Activated CD4-positive, alpha-beta T cell treated with anti-CD3 and anti-CD28 coated beads, Interleukin-2, amount 50 U/mL, for 16 hours (primary cell): ENCODE measurements around the gene LGALS12.
A peak's percentile ranks its signal among the peaks of the same experiment; 100 is the strongest.

Experiments
- DNase-seq: peaks from one replicate; pipeline ENCODE4 v3.0.0-alpha.2; 2020

Gene LGALS12

GRCh38 chr11:63505857-63506528 lies at the start of gene LGALS12:
LGALS12 (plus strand) TSS chr11:63506084; CDS start chr11:63506459, 375 bp downstream.
- no peak for DNase-seq

- DNase-seq: no peak
These were observed 46.3 kb upstream of the LGALS12 start for GRCh38 chr11:63459586-63459985.

- DNase-seq: no peak
These were observed 43.7 kb upstream of the LGALS12 start for GRCh38 chr11:63462137-63462536.

GRCh38 chr11:63470311-63470710 lies 35.6 kb upstream of the LGALS12 start:
- no peak for DNase-seq

GRCh38 chr11:63472372-63472771 lies 33.5 kb upstream of the LGALS12 start:
- DNase-seq: no peak

GRCh38 chr11:63476618-63477017 lies 29.3 kb upstream of the LGALS12 start:
- DNase-seq: no peak

GRCh38 chr11:63478896-63479295 lies 27.0 kb upstream of the LGALS12 start:
- DNase-seq: peak; percentile 63

GRCh38 chr11:63480039-63480438 lies 25.8 kb upstream of the LGALS12 start:
- DNase-seq: no peak

- no peak for DNase-seq
These were observed 20.1 kb upstream of the LGALS12 start for GRCh38 chr11:63485777-63486176.

GRCh38 chr11:63488789-63489188 lies 17.1 kb upstream of the LGALS12 start:
- no peak for DNase-seq

- no peak for DNase-seq
These were observed 16.0 kb upstream of the LGALS12 start for GRCh38 chr11:63489879-63490278.

GRCh38 chr11:63490551-63491239 lies 15.2 kb upstream of the LGALS12 start, which contains the start of gene PLAAT5:
PLAAT5 (minus strand) TSS chr11:63491167; CDS start chr11:63491034, 133 bp downstream.
- no peak for DNase-seq

GRCh38 chr11:63491240-63491587 lies 14.7 kb upstream of the LGALS12 start:
- DNase-seq: no peak

GRCh38 chr11:63491636-63492372 lies 14.1 kb upstream of the LGALS12 start:
- peak; percentile 21 for DNase-seq

- DNase-seq: no peak
These were observed 13.4 kb upstream of the LGALS12 start for GRCh38 chr11:63492441-63492840.

GRCh38 chr11:63493127-63493526 lies 12.8 kb upstream of the LGALS12 start:
- DNase-seq: no peak

- no peak for DNase-seq
These were observed 10.9 kb upstream of the LGALS12 start for GRCh38 chr11:63494975-63495374.

GRCh38 chr11:63499874-63500273 lies 6.0 kb upstream of the LGALS12 start:
- DNase-seq: no peak

- DNase-seq: no peak
These were observed 4.6 kb upstream of the LGALS12 start for GRCh38 chr11:63501236-63501635.

GRCh38 chr11:63502252-63502820 lies 3.5 kb upstream of the LGALS12 start:
- no peak for DNase-seq

- DNase-seq: no peak
These were observed 2.4 kb upstream of the LGALS12 start for GRCh38 chr11:63503492-63503891.

GRCh38 chr11:63504054-63504453 lies 1.8 kb upstream of the LGALS12 start:
- no peak for DNase-seq

- DNase-seq: no peak
These were observed 824 bp upstream of the LGALS12 start for GRCh38 chr11:63504933-63505586.
